Measurements from ENCODE around the gene SLC30A3. TPM values are rescaled to one million over a fixed set of nuclear protein-coding genes. Genes with fewer than 3 reads are reported as not detected.

Gene SLC30A3
- polyA plus RNA-seq, 1 donor: 0.85 TPM

- DNase-seq (ENCODE audit: low read depth): no peak
Measured at GRCh38 chr2:27233341-27233740, 29.5 kb downstream of the SLC30A3 start.

GRCh38 chr2:27231921-27232320 lies 30.9 kb downstream of the SLC30A3 start:
- no peak for DNase-seq (ENCODE audit: low read depth)

- no peak for DNase-seq (ENCODE audit: low read depth)
Measured at GRCh38 chr2:27227501-27227900, 35.3 kb downstream of the SLC30A3 start.

- no peak for DNase-seq (ENCODE audit: low read depth)
Measured at GRCh38 chr2:27225526-27225925, 37.3 kb downstream of the SLC30A3 start.

- DNase-seq (ENCODE audit: low read depth): no peak
Measured at GRCh38 chr2:27223416-27223815, 39.4 kb downstream of the SLC30A3 start.

- DNase-seq (ENCODE audit: low read depth): no peak
Measured at GRCh38 chr2:27222407-27222806, 40.4 kb downstream of the SLC30A3 start.

GRCh38 chr2:27221166-27221565 lies 41.7 kb downstream of the SLC30A3 start:
- DNase-seq (ENCODE audit: low read depth): no peak

GRCh38 chr2:27220091-27220490 lies 42.8 kb downstream of the SLC30A3 start:
- DNase-seq (ENCODE audit: low read depth): no peak

GRCh38 chr2:27219091-27219490 lies 43.8 kb downstream of the SLC30A3 start:
- DNase-seq (ENCODE audit: low read depth): no peak

- no peak for DNase-seq (ENCODE audit: low read depth)
Measured at GRCh38 chr2:27218614-27219013, 44.2 kb downstream of the SLC30A3 start.

- DNase-seq (ENCODE audit: low read depth): peak; percentile 29
Measured at GRCh38 chr2:27217173-27218121, 45.4 kb downstream of the SLC30A3 start, which contains the start of gene CAD. CAD (plus strand) TSS chr2:27217369; CDS start chr2:27217552, 183 bp downstream.

GRCh38 chr2:27216416-27217137 lies 46.3 kb downstream of the SLC30A3 start:
- DNase-seq (ENCODE audit: low read depth): no peak

GRCh38 chr2:27214941-27215340 lies 47.9 kb downstream of the SLC30A3 start:
- no peak for DNase-seq (ENCODE audit: low read depth)

GRCh38 chr2:27212626-27213471 lies 50.0 kb downstream of the SLC30A3 start:
- DNase-seq (ENCODE audit: low read depth): peak; percentile 11

GRCh38 chr2:27211943-27212625 lies 50.8 kb downstream of the SLC30A3 start, which contains the start of the genes ATRAID and SLC5A6:
ATRAID (plus strand) TSS chr2:27212041; CDS start chr2:27212369, 328 bp downstream.
SLC5A6 (minus strand) TSS chr2:27212268; CDS start chr2:27207650, 4,618 bp downstream.
- peak; percentile 70 for DNase-seq (ENCODE audit: low read depth)

GRCh38 chr2:27211241-27211942 lies 51.5 kb downstream of the SLC30A3 start:
- DNase-seq (ENCODE audit: low read depth): no peak

GRCh38 chr2:27209621-27210401 lies 53.0 kb downstream of the SLC30A3 start:
- no peak for DNase-seq (ENCODE audit: low read depth)

- DNase-seq (ENCODE audit: low read depth): no peak
Measured at GRCh38 chr2:27208486-27209050, 54.3 kb downstream of the SLC30A3 start.

- no peak for DNase-seq (ENCODE audit: low read depth)
Measured at GRCh38 chr2:27206346-27206745, 56.5 kb downstream of the SLC30A3 start.

Measured in forelimb muscle (tissue), 1 donor.